ENCODE data around the gene TECPR2.

Gene TECPR2

DNA sequence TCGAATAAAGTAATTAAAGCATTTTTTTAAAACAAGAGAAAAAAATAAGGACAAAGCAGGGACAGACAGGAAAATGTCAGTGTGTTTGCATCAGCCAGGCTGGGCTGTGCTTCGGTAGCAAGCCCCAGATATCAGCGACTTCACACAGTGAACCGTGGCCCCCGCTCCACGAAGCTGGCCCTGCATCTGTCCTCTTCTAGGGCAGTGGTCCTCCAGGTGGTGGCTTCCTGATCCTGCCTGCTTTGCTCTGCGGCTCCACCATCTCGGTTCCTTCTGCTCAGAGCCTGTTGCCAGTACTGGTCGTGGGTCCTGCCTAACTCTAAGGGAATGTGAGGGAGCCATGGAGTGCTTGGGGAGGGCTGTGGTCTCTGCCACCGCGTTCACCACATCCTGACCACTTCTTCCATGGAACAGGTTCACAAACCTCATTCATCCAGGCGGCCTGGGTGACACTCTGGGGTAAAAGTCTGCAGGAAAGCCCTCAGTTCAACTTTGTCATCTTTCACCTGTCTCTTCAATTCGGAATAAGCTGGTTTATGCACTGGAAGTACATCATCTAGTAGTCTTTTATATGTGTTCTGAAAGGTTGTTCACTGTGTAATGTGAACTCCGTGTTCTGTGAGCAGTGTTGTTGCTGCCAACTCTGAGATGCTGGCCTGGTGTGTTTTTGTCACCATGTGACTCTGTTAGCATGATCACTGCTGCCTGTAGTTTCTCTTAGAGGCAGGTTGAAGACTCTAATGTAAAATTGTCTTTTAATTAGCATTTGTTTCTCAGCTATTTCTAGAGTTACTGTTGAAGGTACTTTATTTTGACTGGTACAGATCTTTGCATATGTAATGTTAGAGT lies 99.0 kb downstream of the TECPR2 start:
- TF ChIP-seq, protein P1, sequence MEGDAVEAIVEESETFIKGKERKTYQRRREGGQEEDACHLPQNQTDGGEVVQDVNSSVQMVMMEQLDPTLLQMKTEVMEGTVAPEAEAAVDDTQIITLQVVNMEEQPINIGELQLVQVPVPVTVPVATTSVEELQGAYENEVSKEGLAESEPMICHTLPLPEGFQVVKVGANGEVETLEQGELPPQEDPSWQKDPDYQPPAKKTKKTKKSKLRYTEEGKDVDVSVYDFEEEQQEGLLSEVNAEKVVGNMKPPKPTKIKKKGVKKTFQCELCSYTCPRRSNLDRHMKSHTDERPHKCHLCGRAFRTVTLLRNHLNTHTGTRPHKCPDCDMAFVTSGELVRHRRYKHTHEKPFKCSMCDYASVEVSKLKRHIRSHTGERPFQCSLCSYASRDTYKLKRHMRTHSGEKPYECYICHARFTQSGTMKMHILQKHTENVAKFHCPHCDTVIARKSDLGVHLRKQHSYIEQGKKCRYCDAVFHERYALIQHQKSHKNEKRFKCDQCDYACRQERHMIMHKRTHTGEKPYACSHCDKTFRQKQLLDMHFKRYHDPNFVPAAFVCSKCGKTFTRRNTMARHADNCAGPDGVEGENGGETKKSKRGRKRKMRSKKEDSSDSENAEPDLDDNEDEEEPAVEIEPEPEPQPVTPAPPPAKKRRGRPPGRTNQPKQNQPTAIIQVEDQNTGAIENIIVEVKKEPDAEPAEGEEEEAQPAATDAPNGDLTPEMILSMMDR (IDR thresholded peaks at IDR 0.05; ENCODE audit: low read depth, low read length, poor library complexity, severe bottlenecking), result no peak
- no peak for TF ChIP-seq EZH2phosphoT487 (IDR thresholded peaks at IDR 0.05; ENCODE audit: borderline replicate concordance, low read length)
- Histone ChIP-seq H3K4me3 (ENCODE audit: low read length) (no peak overlapping the region), H3K27me3 (ENCODE audit: control insufficient read depth, low read length) (no peaks in the 10 kb centered on the region), H3K9me2 (replicated peaks; ENCODE audit: control insufficient read depth, low read length) (no peaks in the 10 kb centered on the region), H3K9me3 (ENCODE audit: control insufficient read depth, insufficient read depth, low read length) (no peaks in the 10 kb centered on the region), H3F3A (ENCODE audit: control insufficient read depth, insufficient read depth) (no peaks in the 10 kb centered on the region), H3K36me3 (ENCODE audit: control insufficient read depth, low read length) (no peaks in the 10 kb centered on the region), H4K20me1 (ENCODE audit: control insufficient read depth, insufficient read depth, low read depth, low read length) (no peaks in the 10 kb centered on the region), H3K27ac (ENCODE audit: low read depth, low read length) (no peak overlapping the region), H3K79me2 (ENCODE audit: control insufficient read depth, low read length) (no peaks in the 10 kb centered on the region), H3K4me1 (ENCODE audit: control insufficient read depth, low read length) (no peaks in the 10 kb centered on the region), H3K4me2 (ENCODE audit: low read length) (no peak overlapping the region)

DNA sequence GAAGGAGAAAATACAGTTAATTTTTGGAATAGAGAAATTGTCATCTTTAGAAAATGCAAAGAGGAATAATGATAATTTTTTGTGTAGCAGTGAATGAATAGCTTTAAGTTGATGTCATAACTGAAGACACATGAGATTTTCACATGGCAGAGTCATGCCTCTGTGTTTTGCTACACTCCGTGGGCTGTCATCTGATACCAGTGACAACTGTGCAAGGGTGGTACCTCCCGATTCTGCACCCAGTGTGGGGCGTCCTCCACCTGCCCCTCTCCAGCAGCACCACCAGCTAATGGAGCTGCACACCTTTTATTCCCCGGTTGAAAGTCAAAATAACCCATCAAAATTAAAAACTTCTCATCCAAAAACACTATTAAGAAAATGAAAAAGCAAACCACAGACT lies 99.7 kb downstream of the TECPR2 start:
- H4K20me1 ChIP-seq (ENCODE audit: control insufficient read depth, insufficient read depth, low read depth, low read length), result no peaks in the 10 kb centered on the region
- no peaks in the 10 kb centered on the region for H3K9me2 ChIP-seq (replicated peaks; ENCODE audit: control insufficient read depth, low read length)
- no peaks in the 10 kb centered on the region for H3K36me3 ChIP-seq (ENCODE audit: control insufficient read depth, low read length)
- H3K27me3 ChIP-seq (ENCODE audit: control insufficient read depth, low read length), result no peaks in the 10 kb centered on the region
- no peak overlapping the region for H3K4me2 ChIP-seq (ENCODE audit: low read length)
- H3K4me1 ChIP-seq (ENCODE audit: control insufficient read depth, low read length), result no peaks in the 10 kb centered on the region
- H3K79me2 ChIP-seq (ENCODE audit: control insufficient read depth, low read length), result no peaks in the 10 kb centered on the region
- no peaks in the 10 kb centered on the region for H3F3A ChIP-seq (ENCODE audit: control insufficient read depth, insufficient read depth)
- no peaks in the 10 kb centered on the region for H3K9me3 ChIP-seq (ENCODE audit: control insufficient read depth, insufficient read depth, low read length)
- no peak overlapping the region for H3K27ac ChIP-seq (ENCODE audit: low read depth, low read length)
- no peak overlapping the region for H3K4me3 ChIP-seq (ENCODE audit: low read length)
- no peak for TF ChIP-seq EZH2phosphoT487 (IDR thresholded peaks at IDR 0.05; ENCODE audit: borderline replicate concordance, low read length)
- TF ChIP-seq, protein P1 (IDR thresholded peaks at IDR 0.05; ENCODE audit: low read depth, low read length, poor library complexity, severe bottlenecking), result no peak

GRCh38 chr14:102464006-102464405 lies 101.3 kb downstream of the TECPR2 start:
- Histone ChIP-seq H3K79me2 (ENCODE audit: control insufficient read depth, low read length) (no peaks in the 10 kb centered on the region), H3K27ac (ENCODE audit: low read depth, low read length) (no peak overlapping the region), H3K4me3 (ENCODE audit: low read length) (no peak overlapping the region), H3K4me2 (ENCODE audit: low read length) (no peak overlapping the region), H3F3A (ENCODE audit: control insufficient read depth, insufficient read depth) (no peaks in the 10 kb centered on the region), H3K9me2 (replicated peaks; ENCODE audit: control insufficient read depth, low read length) (no peaks in the 10 kb centered on the region), H3K27me3 (ENCODE audit: control insufficient read depth, low read length) (no peaks in the 10 kb centered on the region), H3K4me1 (ENCODE audit: control insufficient read depth, low read length) (no peaks in the 10 kb centered on the region), H3K36me3 (ENCODE audit: control insufficient read depth, low read length) (0 out of 2 replicates have a peak, but pooled peaks cover 2% of the 10 kb centered on the region), H3K9me3 (ENCODE audit: control insufficient read depth, insufficient read depth, low read length) (no peaks in the 10 kb centered on the region), H4K20me1 (ENCODE audit: control insufficient read depth, insufficient read depth, low read depth, low read length) (no peaks in the 10 kb centered on the region)
- TF ChIP-seq EZH2phosphoT487 (IDR thresholded peaks at IDR 0.05; ENCODE audit: borderline replicate concordance, low read length), result no peak
- TF ChIP-seq, protein P1 (IDR thresholded peaks at IDR 0.05; ENCODE audit: low read depth, low read length, poor library complexity, severe bottlenecking), result no peak

Data from DOHH2 (cell line).